NCI-H2227 (cell line): ENCODE results near the gene SCIN.
A peak's percentile ranks its signal among the peaks of the same experiment; 100 is the strongest.
"Not testable (repeated sequence)": the region's sequence is repeated elsewhere in the genome, so short reads cannot be mapped to it uniquely, and the experiment has no call there.

Experiments used
- DNase-seq: peaks from one replicate; lab custom pipeline; 2025; ENCODE audit not compliant: unreplicated experiment; lab: John Stamatoyannopoulos, UW

Gene SCIN

DNA sequence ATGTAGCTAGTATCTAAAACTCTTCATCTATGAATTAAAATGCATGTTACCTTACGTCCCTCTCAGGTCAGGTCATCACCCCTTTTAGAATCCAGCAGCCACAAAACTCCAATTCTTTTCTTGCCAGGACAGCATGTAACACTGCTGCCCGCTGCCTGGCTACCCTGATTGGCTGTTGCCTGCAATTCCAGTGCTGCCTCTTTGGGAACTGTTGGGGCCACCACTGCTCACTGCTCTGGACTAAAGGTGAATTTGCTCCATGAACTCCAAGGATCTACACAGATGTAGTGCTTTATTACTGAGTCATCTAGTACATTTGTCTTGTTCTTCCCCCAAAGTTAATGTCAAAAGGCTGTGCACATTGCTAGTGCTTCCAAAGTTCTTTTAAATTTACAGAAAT, 40.4 kb downstream of the SCIN start:
- DNase-seq, result no peak

DNA sequence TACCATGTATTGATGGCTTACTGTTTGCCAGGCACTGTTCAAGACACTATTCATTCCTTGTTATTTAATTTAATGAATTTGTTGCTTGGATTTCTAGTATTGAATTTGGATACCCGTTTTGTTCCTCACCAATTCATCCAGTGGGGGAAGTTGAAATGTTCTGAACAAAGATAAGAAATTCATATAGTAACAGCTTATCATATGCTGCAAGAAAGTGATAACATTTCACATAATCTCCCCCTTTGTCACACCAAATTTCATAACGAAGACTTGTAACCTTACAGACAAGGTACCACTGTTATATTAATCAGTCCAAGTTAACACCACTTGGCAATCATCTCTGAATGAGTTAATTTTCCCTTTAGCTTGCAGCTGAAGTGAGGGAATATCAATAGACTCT, 42.1 kb downstream of the SCIN start:
- DNase-seq, result no peak

DNA sequence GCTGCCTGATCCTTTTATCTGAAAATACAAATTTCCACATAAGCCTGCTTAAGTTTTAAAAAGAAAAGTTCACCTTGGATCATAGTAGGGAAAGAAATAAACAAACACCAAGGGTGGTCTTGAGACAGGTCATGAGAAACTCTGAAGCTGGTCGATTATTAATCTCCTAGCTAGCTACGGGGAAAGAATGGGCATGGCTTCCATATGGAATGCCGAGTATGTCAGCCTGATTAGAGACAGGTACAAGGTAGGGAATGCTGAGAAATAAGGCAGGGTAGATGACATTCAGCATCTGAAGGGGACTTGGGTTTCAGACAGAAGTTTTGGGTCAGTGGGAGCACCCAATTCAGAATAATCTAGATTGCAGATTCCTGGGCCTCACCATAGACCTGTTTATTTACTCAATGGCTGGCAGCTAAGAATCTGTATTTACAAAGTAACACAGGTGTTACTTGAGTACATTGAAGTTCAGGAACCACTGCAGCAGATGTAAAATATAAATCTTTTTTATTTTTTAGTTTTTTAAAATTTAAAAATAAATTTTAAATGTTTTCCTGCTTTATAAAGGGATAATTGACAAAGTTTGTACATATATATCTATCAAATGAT, 49.0 kb downstream of the SCIN start:
- no peak for DNase-seq

DNA sequence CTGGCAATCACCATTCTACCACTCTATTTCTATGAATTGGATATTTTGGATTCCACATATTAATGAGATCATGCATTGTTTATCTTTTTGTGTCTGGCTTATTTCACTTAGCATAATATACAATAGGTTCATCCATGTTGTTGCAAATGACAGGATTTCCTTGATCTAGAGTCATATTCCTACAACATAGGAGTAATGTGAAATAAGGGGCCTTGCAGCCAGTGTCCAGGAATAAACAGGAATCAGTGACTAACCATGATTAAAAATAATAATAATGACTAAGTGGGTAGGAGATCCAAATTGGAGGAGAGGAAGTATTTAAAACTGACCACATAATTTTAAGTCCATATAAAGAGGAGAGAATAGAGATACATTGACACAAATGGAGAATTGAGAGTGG, 49.9 kb downstream of the SCIN start:
- DNase-seq, result no peak

DNA sequence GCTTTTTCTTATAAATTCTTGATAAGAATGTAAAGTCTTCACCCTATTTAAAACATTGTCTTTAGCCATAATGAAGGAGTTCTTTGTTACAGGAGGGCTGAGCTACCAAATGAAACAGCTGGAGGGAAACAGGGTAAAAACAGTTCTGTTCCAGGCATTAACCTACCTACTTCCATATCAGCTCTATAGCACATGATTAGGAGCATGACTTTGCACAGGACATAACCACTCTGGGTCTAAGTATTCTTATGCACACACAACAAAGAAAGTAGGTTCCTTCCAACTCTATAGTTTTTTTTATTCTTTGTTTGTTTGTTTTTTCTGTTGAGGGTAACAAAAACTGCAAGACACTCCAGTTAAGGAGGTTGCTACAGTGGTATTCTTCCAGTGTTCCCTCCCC, 52.7 kb downstream of the SCIN start:
- no peak for DNase-seq

DNA sequence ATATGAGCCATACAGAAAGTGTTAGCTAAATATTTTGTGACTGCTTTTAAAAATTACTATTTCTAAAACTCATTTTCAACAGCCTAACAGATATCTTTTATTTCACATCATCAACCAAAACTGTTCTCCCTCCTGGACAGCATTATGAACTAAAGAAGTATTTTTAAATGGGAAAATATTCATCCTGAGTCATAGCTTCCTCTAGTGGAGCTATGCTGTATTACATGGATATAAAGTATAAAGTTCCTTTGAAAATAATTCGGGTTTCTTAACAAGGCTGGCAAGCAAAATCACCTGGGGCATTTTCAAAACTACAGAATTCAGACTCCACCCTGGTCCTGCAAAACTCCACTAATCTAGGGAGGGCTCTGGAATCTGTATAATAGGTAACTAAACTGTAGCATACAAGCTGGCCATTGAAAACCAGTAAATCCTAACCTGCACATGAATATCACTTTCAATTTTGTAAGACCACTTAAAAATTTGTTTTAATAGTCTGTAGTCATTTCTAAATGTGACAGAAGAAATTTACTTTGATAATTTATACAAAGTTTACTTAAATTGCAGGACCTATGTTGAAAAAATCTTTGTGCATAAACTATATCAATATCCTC, 53.5 kb downstream of the SCIN start:
- peak; percentile 24 for DNase-seq

DNA sequence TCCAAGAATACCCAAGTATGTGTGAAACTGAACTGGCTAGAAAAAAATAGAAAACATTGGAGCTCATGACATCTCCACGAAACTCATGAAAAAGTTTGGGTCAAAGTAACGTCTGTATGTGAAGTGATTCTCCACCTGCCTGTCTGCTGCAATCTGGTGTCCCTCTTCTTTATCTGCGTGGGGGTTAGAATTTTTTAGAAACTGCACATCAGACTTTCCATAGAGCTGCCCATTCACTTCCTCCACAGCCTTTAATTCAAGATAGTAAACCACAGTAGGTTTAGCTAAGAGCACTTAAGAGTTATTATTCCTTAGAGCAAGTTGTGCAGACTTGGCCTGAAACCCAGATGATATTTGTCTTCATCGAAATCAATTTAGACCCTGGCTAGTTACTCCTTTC, 55.3 kb downstream of the SCIN start:
- DNase-seq, result no peak

DNA sequence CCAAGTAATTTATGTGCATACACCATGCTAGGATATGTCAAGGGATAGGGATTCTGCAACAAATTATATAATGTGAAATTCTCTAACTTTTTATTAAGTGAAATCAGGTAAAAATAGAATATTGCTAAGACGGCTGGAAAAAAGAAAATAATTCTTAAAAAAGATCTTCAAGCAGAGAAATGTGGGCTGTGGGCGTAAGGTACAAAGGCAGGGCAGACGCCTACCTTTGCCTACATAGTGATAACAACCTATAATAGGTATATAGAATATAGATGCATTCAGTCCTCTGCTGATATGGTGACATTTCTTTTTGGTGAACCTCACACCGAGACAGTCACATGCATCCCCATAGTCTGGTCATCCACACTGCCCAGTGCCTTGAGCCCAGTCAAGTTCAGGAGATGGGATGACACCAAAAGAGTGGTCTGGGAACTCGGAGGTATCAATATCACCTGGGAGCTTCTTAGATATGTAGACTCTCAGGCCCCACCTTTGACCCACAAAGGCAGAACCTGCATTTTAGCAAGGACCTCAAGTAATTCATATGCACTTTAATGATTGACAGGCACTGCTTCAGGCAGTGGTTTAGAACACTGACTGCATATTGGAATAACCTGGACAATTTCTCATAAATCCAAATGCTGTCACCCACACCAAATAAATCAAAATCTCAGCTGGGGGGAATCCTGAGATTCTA, 59.4 kb downstream of the SCIN start:
- DNase-seq, result no peak

DNA sequence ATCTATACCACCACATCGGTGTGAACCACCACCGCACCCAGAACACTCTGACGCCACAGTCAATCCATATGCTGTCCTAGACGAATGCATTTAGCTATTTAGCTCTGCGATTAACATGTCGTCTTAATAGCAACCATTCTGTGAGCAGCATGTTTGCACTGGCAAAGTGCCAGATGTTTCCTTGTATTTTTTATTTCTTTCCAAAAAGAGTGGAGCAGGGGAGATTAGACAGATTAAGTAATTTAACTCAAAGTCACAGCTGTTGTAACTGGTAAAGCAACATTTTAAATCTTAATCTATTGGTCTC, 59.9 kb downstream of the SCIN start:
- peak; percentile 21 for DNase-seq

DNA sequence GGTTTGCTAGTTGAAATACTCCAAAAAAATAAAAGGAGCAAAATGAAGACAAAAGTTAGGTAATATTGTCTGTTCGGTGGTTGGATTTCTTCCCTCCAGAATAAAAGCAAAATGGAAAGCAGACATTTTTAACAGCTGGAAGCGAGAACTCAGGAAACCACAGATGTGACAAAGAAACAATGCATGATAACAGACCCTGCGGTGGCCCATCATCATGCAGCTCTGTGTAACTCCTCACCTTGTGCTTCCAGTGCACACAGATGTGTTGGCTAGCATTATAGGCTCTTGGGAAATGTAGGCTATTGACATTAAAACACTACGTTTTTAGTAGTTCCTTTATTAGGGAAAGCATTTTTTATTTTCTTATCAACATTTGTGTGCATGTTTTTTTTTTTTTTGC, 63.1 kb downstream of the SCIN start:
- no peak for DNase-seq

DNA sequence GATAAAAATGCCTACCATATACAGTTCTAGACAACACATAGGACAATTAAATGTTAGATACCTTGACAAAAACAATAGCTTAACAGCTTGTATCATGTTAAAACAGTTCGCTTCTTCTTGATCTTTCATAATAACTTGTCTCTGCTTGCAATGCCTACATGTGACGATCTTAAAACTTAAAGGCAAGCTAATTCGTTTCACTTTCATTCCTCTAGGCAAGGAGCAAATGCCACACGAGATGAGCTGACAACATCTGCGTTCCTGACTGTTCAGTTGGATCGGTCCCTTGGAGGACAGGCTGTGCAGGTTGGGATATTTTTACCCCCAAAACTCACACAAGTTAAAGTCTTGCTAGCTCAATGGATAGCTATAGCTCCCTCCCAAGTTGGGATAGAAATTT, 65.3 kb downstream of the SCIN start:
- DNase-seq, result no peak

DNA sequence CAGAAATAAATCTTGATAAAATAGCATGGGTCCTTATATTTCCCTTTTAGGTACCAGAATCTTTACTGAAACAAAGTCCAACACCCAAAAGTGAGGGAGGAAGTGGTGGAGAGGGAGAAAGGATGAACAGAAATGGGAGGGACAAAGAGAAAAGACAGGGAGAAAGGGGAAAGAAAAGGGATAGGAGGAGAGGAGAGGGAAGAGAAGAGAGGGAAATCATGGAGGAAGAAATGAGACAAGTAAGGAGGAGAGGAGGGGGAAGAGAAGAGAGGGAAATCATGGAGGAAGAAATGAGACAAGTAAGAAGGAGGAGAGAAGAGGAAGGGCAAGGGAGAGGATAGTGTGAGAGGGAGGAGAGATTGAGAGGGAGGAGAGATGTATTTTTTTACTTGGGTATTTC, 66.8 kb downstream of the SCIN start:
- no peak for DNase-seq

DNA sequence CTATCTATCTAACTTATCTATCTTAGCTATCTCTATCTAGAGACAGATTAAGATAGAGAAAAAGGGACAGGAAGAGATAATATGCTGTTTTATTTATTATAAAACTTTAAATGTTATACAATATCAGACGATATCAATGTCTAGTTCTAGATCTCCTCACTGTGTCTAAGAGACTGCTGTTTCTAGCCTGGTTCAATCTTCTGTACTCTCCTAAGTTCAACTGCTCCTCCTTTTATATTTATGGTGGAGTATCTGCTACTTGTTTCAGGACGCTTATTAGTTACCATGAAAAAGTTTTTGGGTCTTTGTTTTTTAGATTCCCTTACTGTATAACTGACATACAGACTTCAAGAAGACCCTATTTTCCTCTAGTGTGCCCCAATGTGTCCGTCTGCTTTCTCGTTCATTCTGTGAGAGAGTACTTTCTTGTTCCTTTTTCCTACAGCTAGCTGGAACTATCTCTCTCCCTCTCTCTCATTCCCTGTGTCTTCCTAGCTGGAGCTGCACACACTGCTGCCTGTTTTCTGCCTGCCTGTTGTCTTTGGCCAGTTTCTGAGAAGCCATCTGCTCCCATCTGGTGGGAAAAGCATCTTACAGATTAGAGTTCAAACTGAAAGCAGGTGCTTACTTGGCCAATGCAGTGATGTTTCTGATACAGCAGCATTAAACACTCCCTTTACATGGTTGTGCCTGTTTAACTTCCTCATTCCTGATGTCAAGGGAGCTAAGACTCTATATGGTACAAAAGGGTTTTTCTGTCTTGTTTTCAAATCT, 67.5 kb downstream of the SCIN start:
- DNase-seq, result peak; percentile 16

DNA sequence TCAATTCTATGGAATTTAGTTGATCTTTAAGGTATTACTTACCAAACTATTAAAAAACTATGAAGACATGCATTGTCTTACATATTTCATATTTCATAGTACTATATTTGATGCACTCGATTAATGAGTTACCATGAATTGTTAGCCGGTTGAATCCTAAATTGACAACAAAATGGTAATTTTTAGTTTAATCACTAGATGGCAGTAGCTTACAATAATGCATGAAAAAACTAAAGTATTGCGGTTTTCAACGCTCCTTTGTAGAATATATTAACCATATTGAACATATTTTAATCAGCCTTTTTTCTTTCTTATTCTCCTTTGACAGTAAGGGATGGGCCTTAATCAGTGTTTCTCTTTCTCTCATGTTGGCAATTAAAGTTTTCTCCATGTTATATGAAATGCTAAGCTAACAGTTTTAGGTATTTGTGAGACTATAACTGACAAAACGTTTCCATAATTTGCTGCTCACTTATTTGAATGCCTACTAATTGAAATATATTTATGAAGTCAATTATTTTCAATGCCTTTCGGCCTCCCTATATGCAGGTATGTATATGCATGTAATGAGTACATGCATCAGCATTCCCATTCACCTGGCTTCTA, 68.4 kb downstream of the SCIN start:
- peak; percentile 72 for DNase-seq

DNA sequence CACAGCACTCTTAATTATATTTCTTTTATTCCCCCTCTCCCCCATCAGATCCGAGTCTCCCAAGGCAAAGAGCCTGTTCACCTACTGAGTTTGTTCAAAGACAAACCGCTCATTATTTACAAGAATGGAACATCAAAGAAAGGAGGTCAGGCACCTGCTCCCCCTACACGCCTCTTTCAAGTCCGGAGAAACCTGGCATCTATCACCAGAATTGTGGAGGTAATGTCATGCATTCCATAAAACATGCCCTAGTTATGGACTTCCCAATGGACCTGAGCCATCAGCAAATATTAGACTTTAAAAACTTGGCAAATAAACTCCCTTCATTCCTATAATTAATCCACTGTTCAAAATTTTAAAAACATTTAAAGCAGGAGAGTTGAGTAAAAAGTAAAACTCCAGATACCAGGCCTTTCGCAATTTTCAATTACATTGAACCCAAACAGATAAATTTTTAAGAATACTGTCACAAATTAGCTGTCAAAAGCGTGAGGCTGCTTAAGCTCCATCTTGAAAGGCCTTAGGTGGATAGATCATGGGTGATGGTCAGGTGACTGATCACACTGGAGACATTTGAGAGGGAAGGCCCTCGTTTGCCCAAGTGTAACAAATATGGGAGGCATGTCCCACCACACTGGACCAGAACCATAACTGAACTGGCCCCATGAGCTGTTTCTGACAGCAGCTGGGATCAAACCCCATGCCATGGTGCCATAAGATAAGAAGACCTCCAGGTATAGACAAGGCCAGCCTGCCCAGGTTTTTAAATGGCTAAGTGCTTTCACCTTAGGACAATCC, 70.0 kb downstream of the SCIN start:
- DNase-seq, result peak; percentile 37

DNA sequence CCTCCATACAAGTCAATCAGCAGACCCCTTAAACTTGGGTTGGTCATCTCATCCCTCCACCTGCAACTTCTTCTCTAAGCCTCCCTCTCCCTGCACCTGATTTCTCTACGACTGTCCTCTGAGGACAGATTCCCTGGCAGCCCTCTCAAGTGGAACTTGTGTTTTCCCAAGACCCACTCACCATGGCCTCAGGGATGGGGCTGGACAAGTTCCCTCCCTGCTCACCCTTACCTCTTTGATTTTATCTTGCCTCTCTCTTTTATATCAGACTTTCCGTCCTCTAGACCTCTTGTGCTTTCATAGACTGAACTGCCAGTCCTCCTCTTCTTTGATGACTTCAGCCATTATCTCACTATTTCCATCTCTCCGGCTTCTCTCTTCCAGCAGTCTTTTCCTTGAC, 70.7 kb downstream of the SCIN start:
- no peak for DNase-seq

DNA sequence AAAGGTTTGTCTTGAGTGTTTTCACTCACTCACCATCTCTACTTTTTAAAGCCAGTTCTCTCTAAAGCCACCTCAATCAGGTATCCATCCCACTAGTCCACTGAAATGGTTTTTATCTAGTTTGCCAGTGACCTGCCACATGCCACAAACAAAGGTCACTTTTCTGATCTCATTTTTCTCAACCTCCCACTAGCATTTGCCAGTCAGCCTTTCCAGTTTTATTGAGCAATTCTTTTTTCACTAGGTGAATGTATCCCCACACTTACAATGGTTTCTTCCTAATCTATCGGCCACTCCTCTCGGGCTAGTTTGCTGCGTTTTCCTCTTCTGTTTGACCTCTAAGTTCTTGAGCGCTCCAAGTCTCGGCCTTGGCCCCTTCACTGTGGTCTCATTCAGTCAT, 72.0 kb downstream of the SCIN start:
- DNase-seq, result no peak

DNA sequence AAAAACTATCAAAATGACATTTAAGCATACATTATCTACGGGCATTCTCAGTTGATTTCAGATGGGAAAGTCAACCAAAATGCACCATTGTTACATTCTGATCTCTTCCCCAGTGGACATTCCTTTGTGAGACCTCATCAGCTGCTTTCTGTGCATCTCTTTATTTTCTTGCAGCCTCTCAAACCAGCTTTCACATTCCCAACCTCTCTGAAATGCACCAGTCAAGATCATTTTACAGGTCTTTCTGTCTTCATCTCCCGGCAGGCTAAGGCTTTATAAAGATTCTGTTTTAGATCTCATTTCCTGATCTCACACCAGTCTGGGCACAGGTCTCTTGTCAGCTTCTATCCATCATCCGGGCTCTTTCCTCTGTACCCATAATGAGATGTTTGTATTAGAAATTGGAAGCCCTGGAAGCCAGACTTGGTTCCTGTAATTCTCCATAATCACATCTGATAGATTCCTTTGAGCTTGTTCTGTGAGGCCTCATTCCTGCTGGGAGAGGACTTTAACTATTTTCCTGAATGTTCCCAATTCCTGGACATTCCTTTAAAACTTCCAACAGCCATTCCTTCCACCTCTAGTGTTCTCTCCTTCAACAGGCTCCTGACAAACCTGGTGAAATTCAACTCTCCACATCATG, 72.6 kb downstream of the SCIN start:
- no peak for DNase-seq

DNA sequence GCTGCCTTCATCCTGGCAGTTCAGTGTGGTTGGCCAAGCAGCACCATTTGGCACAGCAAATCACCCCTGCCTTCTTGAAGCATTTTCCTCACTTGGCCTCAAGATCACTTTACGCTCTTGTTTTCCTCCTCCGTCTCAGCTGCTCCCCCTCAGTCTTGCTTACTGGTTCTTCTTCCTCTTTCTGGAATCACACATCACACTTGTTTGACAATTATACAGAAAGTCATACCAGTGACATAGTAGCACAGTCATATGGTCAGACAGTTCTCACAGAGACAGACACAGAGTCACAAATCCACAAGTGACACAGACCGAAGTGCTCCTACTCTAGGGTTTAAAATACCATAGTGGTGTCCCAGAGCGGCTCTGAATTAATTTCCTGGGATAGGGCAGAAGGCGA, 73.1 kb downstream of the SCIN start:
- DNase-seq, result no peak

DNA sequence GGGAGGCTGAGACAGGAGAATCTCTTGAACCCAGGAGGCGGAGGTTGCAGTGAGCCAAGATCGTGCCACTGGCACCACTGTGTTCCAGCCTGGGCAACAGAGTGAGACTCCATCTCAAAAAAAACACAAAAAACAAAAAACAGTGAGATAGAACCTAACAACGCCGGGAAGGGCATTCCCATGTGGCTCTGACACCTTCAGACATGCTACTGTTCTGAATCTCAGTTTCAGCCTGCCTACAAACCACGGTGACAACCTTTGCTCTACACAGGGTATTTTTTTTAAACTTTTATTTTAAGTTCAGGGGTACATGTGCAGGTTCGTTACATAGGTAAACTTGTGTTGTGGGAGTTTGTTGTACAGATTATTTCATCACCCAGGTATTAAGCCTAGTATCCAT, 74.7 kb downstream of the SCIN start:
- not testable (repeated sequence) for DNase-seq
